PC-9 (cell line): Measurements from ENCODE around the gene CLDN24. TPM values are rescaled to one million over a fixed set of nuclear protein-coding genes. Genes with fewer than 3 reads are reported as not detected.

ENCODE experiments used
- BruUV-seq: library from RNA; stranded (reverse); fragments of 400-500 nt; replicated peaks from 2 replicates; lab custom pipeline; 2021; lab: Mats Ljungman, UMichigan
- CTCF ChIA-PET: fragments of 300-600 bp; sonication (Branson Sonifier 250); formaldehyde crosslinking; loops from one replicate; lab custom pipeline; 2022; ENCODE audit warnings: antibody characterized with exemption; lab: Charles Lee
- POLR2A ChIA-PET: fragments of 300-600 bp; sonication (Branson Sonifier 250); formaldehyde crosslinking; loops from one replicate; lab custom pipeline; 2022; ENCODE audit warnings: antibody characterized with exemption; ENCODE audit not compliant: unreplicated experiment; lab: Charles Lee
- DNase-seq, 2 experiments: peaks; one replicate each; pipeline versions ENCODE4 v3.0.0 to v3.0.0-alpha.2; 2015 to 2022; ENCODE audit warnings: mixed read lengths in 1 of 2
- H2AFZ ChIP-seq: fragments of 200-600 bp; sonication (generic); 2 replicates; pipeline ENCODE4 v1.8.1; 2017; ENCODE audit warnings: antibody characterized with exemption
- H3F3A ChIP-seq: fragments of 200-600 bp; sonication (generic); 2 replicates; pipeline ENCODE4 v1.8.1; 2017; ENCODE audit warnings: antibody characterized with exemption, mild to moderate bottlenecking, low read depth; ENCODE audit not compliant: insufficient read depth
- H3K27ac ChIP-seq: fragments of 200-600 bp; sonication (generic); 2 replicates; pipeline ENCODE4 v1.6.1; 2016; ENCODE audit warnings: mixed run types
- H3K27me3 ChIP-seq: fragments of 200-600 bp; sonication (generic); 2 replicates; pipeline ENCODE4 v1.6.1; 2016; ENCODE audit warnings: low read depth, mixed run types; ENCODE audit not compliant: insufficient read depth
- H3K36me3 ChIP-seq: fragments of 200-600 bp; sonication (generic); 2 replicates; pipeline ENCODE4 v1.6.1; 2016; ENCODE audit warnings: low read depth, mixed run types
- H3K4me1 ChIP-seq: fragments of 200-600 bp; sonication (generic); replicated peaks from 2 replicates; pipeline ENCODE4 v1.6.1; 2016; ENCODE audit warnings: mixed run types; ENCODE audit not compliant: insufficient read depth
- H3K4me2 ChIP-seq: fragments of 200-600 bp; sonication (generic); 2 replicates; pipeline ENCODE4 v1.6.1; 2017; ENCODE audit warnings: mixed run types
- H3K4me3 ChIP-seq: fragments of 200-600 bp; sonication (generic); 2 replicates; pipeline ENCODE4 v1.6.1; 2016; ENCODE audit warnings: mixed run types
- H3K79me2 ChIP-seq: fragments of 200-600 bp; sonication (generic); 2 replicates; pipeline ENCODE4 v1.6.1; 2017; ENCODE audit warnings: low read depth, mixed run types
- H3K9me2 ChIP-seq: fragments of 200-600 bp; sonication (generic); 2 replicates; pipeline ENCODE4 v1.8.1; 2017; ENCODE audit warnings: mild to moderate bottlenecking; ENCODE audit not compliant: insufficient read depth
- H3K9me3 ChIP-seq: fragments of 200-600 bp; sonication (generic); 2 replicates; pipeline ENCODE4 v1.8.1; 2016; ENCODE audit warnings: low read depth; ENCODE audit not compliant: insufficient read depth
- H4K20me1 ChIP-seq: fragments of 200-600 bp; sonication (generic); 2 replicates; pipeline ENCODE4 v1.8.1; 2017; ENCODE audit not compliant: insufficient read depth
- EZH2 ChIP-seq: fragments of 200-600 bp; sonication (generic); IDR thresholded peaks from 2 replicates; pipeline ENCODE4 v1.8.0; 2017; ENCODE audit warnings: antibody characterized with exemption, low read depth
- intact Hi-C: fragments of 100-400 bp; cut with micrococcal nuclease; formaldehyde crosslinking; loops from one replicate; pipeline ENCODE4 v1.10.0; 2022; ENCODE audit not compliant: unreplicated experiment
- total RNA-seq: library from RNA; stranded (reverse); gene quantifications from 2 replicates; pipeline ENCODE4 v1.2.3, GENCODE V29; 2021
- TF ChIP-seq, protein P1 (sequence below): fragments of 200-600 bp; sonication (generic); conservative IDR thresholded peaks from 2 replicates; pipeline ENCODE4 v1.6.1; 2017; ENCODE audit warnings: mixed run types, antibody characterized with exemption, mild to moderate bottlenecking, moderate library complexity

The CLDN24 gene
- total RNA-seq, 1 experiment from 2014 or later = not detected

GRCh38 chr4:183287309-183287659 lies 34.9 kb downstream of the CLDN24 start:
- Histone ChIP-seq H3F3A (no peaks in the 10 kb centered on the region), H3K36me3 (no peaks in the 10 kb centered on the region), H3K79me2 (no peaks in the 10 kb centered on the region), H3K27me3 (no peaks in the 10 kb centered on the region), H3K9me3 (no peaks in the 10 kb centered on the region), H4K20me1 (no peaks in the 10 kb centered on the region), H3K4me1 (no peaks in the 10 kb centered on the region), H3K4me2 (no peak overlapping the region), H3K4me3 (no peak overlapping the region), H3K9me2 (no peaks in the 10 kb centered on the region), H3K27ac (no peak overlapping the region), H2AFZ (no peak overlapping the region)
- no peak for TF ChIP-seq EZH2
- TF ChIP-seq, protein P1, sequence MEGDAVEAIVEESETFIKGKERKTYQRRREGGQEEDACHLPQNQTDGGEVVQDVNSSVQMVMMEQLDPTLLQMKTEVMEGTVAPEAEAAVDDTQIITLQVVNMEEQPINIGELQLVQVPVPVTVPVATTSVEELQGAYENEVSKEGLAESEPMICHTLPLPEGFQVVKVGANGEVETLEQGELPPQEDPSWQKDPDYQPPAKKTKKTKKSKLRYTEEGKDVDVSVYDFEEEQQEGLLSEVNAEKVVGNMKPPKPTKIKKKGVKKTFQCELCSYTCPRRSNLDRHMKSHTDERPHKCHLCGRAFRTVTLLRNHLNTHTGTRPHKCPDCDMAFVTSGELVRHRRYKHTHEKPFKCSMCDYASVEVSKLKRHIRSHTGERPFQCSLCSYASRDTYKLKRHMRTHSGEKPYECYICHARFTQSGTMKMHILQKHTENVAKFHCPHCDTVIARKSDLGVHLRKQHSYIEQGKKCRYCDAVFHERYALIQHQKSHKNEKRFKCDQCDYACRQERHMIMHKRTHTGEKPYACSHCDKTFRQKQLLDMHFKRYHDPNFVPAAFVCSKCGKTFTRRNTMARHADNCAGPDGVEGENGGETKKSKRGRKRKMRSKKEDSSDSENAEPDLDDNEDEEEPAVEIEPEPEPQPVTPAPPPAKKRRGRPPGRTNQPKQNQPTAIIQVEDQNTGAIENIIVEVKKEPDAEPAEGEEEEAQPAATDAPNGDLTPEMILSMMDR = no peak
- BruUV-seq = no TSS peak
- POLR2A ChIA-PET = no interaction called here
- intact Hi-C loops = no loop called here
- CTCF ChIA-PET = no interaction called here
- DNase-seq = no peak

GRCh38 chr4:183286590-183287308 lies 35.5 kb downstream of the CLDN24 start:
- H3K27me3 ChIP-seq = no peaks in the 10 kb centered on the region
- intact Hi-C loops = no loop called here
- BruUV-seq = no TSS peak
- H3K27ac ChIP-seq = no peak overlapping the region
- no peaks in the 10 kb centered on the region for H3F3A ChIP-seq
- no peaks in the 10 kb centered on the region for H3K9me3 ChIP-seq
- ChIA-PET CTCF (no interaction called here), POLR2A (no interaction called here)
- H2AFZ ChIP-seq = no peak overlapping the region
- H3K4me1 ChIP-seq = no peaks in the 10 kb centered on the region
- DNase-seq = no peak
- TF ChIP-seq EZH2 = no peak
- TF ChIP-seq, protein P1 = no peak
- no peak overlapping the region for H3K4me2 ChIP-seq
- H3K79me2 ChIP-seq = no peaks in the 10 kb centered on the region
- H3K9me2 ChIP-seq = no peaks in the 10 kb centered on the region
- H3K36me3 ChIP-seq = no peaks in the 10 kb centered on the region
- H4K20me1 ChIP-seq = no peaks in the 10 kb centered on the region
- H3K4me3 ChIP-seq = no peak overlapping the region

DNA sequence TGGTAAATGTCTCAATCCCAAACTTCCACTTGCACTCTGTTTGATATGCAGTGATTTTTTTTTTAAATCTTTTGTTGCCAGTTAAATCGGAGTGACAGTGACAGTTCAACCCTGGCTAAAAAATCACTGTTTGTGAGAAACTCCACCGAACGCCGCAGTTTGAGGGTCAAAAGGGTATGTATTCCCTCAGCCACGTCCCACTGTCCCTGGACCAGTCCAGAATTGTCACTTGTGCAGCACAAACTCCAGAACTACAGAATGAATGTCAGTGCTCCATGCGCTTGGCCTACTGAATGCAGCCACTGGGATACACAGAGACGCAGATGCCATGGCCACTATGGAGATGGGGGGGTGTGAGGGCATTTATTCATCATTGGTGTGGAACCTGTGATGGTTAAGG lies 36.3 kb downstream of the CLDN24 start:
- H2AFZ ChIP-seq = no peak overlapping the region
- no peaks in the 10 kb centered on the region for H3K4me1 ChIP-seq
- no TSS peak for BruUV-seq
- no peak overlapping the region for H3K4me3 ChIP-seq
- TF ChIP-seq EZH2 = no peak
- TF ChIP-seq, protein P1 = no peak
- H3K27me3 ChIP-seq = no peaks in the 10 kb centered on the region
- no peaks in the 10 kb centered on the region for H3K9me3 ChIP-seq
- ChIA-PET CTCF (no interaction called here), POLR2A (no interaction called here)
- no peak for DNase-seq
- no peaks in the 10 kb centered on the region for H3K9me2 ChIP-seq
- H3K36me3 ChIP-seq = no peaks in the 10 kb centered on the region
- H3F3A ChIP-seq = no peaks in the 10 kb centered on the region
- intact Hi-C loops = no loop called here
- no peak overlapping the region for H3K27ac ChIP-seq
- no peaks in the 10 kb centered on the region for H4K20me1 ChIP-seq
- no peaks in the 10 kb centered on the region for H3K79me2 ChIP-seq
- H3K4me2 ChIP-seq = no peak overlapping the region
